ENCODE measurements around the gene RECK.

- TF ChIP-seq EZH2 (IDR thresholded peaks at IDR 0.05; ENCODE audit: low read length, unreplicated experiment) (no peak), CTCF (conservative IDR thresholded peaks at IDR 0.05; ENCODE audit: low read depth, low read length) (no peak)
These were observed 51.3 kb downstream of the RECK start for GRCh38 chr9:36088020-36088419.

Measured in PC-3 (cell line).